Progenitor cell of endocrine pancreas (in vitro differentiated cells): ENCODE measurements around the gene UPF1. TPM values are rescaled to one million over a fixed set of nuclear protein-coding genes. Genes with fewer than 3 reads are reported as not detected.
A peak's percentile ranks its signal among the peaks of the same experiment; 100 is the strongest.

Experiments
- DNase-seq: peaks from one replicate; pipeline ENCODE4 v3.0.0; 2021; ENCODE audit warnings: low spot score; ENCODE audit not compliant: unreplicated experiment
- H3K27ac Mint-ChIP-seq: 2 replicates; pipeline ENCODE4 v1.8.0; 2021; ENCODE audit warnings: mild to moderate bottlenecking, moderate library complexity, mixed read lengths
- H3K27me3 Mint-ChIP-seq: 2 replicates; pipeline ENCODE4 v1.8.0; 2021; ENCODE audit warnings: mixed read lengths
- H3K36me3 Mint-ChIP-seq: 2 replicates; pipeline ENCODE4 v1.8.0; 2022; ENCODE audit warnings: mixed read lengths; ENCODE audit not compliant: insufficient read depth
- H3K4me1 Mint-ChIP-seq: 2 replicates; pipeline ENCODE4 v1.8.0; 2021; ENCODE audit warnings: low read depth, mixed read lengths
- H3K4me3 Mint-ChIP-seq: 2 replicates; pipeline ENCODE4 v1.8.0; 2021; ENCODE audit warnings: low read depth, mild to moderate bottlenecking, moderate library complexity, mixed read lengths
- H3K9me3 Mint-ChIP-seq: 2 replicates; pipeline ENCODE4 v1.8.0; 2021; ENCODE audit warnings: low read depth, mixed read lengths
- total RNA-seq: library from RNA; stranded (reverse); gene quantifications from 2 replicates; pipeline ENCODE4 v1.2.1, GENCODE V29; 2021
- TF ChIP-seq, protein P1 (sequence below): fragments of 200-600 bp; sonication (generic); IDR thresholded peaks from one replicate; pipeline ENCODE4 v1.5.0; 2021; ENCODE audit warnings: antibody characterized with exemption, mild to moderate bottlenecking; ENCODE audit not compliant: unreplicated experiment

Gene UPF1
- total RNA-seq, 1 donor from 2014 or later, result 90.9 TPM

DNA sequence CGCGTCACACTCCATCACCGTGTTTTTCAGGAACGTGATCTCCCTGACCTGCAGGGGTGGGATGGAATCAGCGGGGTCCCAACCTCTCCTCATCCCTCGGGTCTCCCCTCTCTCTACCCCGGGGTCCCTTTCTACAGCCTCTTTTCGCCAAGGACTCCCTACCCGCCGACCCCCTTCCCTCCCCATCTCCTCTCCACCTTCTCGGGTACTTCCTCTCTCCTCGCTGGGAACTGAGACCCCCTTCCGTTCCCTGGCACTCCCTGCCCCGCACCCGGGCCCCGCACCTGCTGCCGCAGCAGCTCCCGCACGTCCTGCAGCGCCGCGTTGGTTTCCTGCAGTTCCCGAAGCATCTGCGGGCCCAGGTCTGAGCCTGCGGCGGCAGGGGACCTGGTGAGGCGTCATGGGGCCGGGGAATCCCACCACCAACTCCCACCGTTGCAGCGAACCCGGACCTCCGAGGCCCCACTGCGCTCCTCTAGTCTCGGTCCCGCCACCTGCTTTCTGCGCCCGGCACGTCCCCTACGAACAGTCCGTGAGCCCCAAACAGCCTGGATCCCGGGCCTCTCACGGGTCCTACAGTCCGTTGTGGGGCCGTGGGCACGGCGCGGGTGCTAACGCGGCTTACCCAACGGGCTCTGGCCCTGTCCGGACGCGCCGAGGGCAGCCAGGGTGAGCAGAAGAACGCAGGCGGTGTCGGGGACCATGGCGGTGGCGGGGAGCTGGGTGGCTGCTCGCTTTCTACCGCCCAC is 41.0 kb upstream of the UPF1 start, which contains the start of gene COMP:
Gene COMP (minus strand): TSS at position 740 of the 749 bp plus-strand sequence. CDS start 36 bp downstream, at position 704.
- Mint-ChIP-seq H3K4me3 (peak within 1 kb of the TSS; percentile 22), H3K27ac (no peak within 1 kb of the TSS), H3K36me3 (no peaks in the 10 kb centered on the region), H3K27me3 (peaks cover 77% of the 10 kb centered on the region), H3K4me1 (peaks cover 5% of the 10 kb centered on the region), H3K9me3 (no peaks in the 10 kb centered on the region)
- TF ChIP-seq, protein P1, sequence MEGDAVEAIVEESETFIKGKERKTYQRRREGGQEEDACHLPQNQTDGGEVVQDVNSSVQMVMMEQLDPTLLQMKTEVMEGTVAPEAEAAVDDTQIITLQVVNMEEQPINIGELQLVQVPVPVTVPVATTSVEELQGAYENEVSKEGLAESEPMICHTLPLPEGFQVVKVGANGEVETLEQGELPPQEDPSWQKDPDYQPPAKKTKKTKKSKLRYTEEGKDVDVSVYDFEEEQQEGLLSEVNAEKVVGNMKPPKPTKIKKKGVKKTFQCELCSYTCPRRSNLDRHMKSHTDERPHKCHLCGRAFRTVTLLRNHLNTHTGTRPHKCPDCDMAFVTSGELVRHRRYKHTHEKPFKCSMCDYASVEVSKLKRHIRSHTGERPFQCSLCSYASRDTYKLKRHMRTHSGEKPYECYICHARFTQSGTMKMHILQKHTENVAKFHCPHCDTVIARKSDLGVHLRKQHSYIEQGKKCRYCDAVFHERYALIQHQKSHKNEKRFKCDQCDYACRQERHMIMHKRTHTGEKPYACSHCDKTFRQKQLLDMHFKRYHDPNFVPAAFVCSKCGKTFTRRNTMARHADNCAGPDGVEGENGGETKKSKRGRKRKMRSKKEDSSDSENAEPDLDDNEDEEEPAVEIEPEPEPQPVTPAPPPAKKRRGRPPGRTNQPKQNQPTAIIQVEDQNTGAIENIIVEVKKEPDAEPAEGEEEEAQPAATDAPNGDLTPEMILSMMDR, result no peak
- DNase-seq, result no peak

DNA sequence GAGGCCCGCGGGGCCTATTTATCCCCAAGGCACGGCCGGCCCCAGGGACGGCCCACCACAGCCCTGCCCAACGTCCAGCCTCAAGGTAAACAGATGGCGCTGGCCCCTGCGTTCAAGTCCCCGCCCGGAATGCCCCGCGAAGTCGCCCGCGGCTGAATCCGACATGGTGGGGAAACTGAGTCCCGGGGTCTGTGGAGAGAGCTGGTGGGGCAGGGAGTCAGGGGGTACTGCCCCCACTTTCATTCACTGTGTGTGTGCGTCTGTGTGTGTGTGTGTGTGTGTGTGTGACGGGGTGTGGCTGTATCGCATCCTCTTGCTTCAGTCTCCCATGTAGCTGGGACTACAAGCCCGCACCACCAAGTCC is 40.5 kb upstream of the UPF1 start:
- peaks cover 71% of the 10 kb centered on the region for H3K27me3 Mint-ChIP-seq
- no peak for DNase-seq
- TF ChIP-seq, protein P1, result no peak
- no peaks in the 10 kb centered on the region for H3K9me3 Mint-ChIP-seq
- no peaks in the 10 kb centered on the region for H3K36me3 Mint-ChIP-seq
- no peak overlapping the region for H3K27ac Mint-ChIP-seq
- H3K4me1 Mint-ChIP-seq, result peaks cover 5% of the 10 kb centered on the region
- no peak overlapping the region for H3K4me3 Mint-ChIP-seq

DNA sequence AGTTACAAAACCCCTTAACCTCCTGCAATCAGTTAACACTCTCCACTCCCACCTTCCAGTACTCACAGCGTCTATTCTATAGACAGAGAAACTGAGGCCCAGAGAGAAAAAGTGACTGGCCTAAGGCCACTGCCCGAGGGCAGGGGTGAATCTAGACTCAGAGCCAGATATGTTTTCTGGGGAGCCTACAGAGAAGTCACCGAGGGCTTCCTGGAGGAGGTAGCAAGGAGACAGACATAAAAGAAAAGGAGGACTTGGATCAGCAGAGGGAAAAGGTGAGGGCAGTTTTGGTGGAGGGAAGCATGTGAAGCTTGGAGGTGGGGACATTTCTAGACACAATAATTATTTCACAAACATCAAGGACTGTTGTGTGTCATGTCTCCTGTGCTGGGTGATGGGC is 39.1 kb upstream of the UPF1 start:
- H3K4me3 Mint-ChIP-seq, result no peak overlapping the region
- H3K9me3 Mint-ChIP-seq, result no peaks in the 10 kb centered on the region
- no peaks in the 10 kb centered on the region for H3K36me3 Mint-ChIP-seq
- TF ChIP-seq, protein P1, result no peak
- peaks cover 8% of the 10 kb centered on the region for H3K4me1 Mint-ChIP-seq
- H3K27ac Mint-ChIP-seq, result no peak overlapping the region
- no peak for DNase-seq
- H3K27me3 Mint-ChIP-seq, result peaks cover 58% of the 10 kb centered on the region

DNA sequence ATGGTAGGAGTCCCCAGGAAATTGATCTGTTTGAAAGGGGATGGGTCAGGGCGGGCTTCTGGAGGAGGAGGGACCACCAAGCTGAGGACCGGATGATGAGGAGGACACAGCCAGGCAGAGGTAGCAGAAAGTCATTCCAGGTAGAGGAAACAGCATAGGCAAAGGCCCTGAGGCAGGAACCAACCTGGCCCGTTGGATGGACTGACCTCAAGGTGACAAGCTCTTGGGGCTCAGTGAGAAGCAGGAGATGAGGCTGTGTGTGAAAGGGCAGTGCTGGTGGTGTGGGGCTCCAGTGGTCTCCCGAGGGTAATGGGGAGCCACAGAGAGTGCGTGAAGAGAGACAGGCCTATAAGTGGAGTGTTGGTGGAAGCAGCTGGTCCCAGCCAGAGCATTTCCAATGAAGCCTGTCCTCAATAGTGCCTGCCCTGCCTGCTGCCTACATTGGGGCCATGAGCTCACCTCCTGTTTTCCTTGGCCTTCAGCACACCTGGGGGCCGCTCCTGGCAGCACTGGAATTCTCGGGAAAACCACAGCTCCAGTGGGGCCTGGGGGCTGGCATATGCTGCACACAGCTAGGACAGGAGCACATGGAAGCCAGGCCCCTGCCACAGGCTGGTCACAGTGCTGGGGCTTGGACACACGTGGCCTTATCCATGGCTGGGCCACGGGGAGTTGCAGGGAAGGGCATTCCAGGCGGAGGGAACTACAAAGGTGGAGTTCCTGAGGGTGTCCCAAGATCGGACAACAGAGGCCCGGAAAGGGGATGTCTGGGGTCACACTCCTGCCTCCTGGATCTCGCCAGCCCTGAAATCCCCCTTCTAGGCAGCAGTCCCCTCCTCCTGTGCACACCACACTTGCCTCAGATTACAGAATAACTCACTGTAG is 38.4 kb upstream of the UPF1 start:
- no peak overlapping the region for H3K4me3 Mint-ChIP-seq
- peaks cover 53% of the 10 kb centered on the region for H3K27me3 Mint-ChIP-seq

DNA sequence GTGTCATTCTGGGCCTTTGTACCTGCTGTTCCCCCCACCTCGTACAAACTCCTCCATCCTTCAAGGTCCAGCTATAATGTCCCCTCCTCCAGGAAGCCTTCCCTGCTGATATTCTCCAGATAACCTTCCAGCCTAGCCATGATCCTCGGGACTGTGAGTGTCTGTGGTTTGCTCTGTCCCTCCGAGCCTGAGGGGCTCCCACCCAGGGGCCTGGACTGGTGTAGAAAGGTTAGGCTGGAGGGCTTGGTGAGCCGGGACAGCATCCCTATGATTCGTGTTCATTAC is 37.8 kb upstream of the UPF1 start:
- TF ChIP-seq, protein P1, result no peak
- Mint-ChIP-seq H3K36me3 (no peaks in the 10 kb centered on the region), H3K9me3 (no peaks in the 10 kb centered on the region), H3K4me3 (no peak overlapping the region), H3K27me3 (peaks cover 49% of the 10 kb centered on the region), H3K27ac (no peak overlapping the region), H3K4me1 (peaks cover 12% of the 10 kb centered on the region)
- no peak for DNase-seq

More for the DNA sequence above, 38.4 kb upstream of the UPF1 start:
- no peak for DNase-seq
- H3K36me3 Mint-ChIP-seq, result no peaks in the 10 kb centered on the region
- H3K9me3 Mint-ChIP-seq, result no peaks in the 10 kb centered on the region
- TF ChIP-seq, protein P1, result no peak
- peaks cover 9% of the 10 kb centered on the region for H3K4me1 Mint-ChIP-seq
- H3K27ac Mint-ChIP-seq, result no peak overlapping the region
